GM21526 (cell line): ENCODE results near the gene EYA3.

Experiments used
- ATAC-seq: cut with Tn5 transposase; IDR thresholded peaks from one replicate; pipeline ENCODE4 v1.9.1; 2021; ENCODE audit warnings: moderate library complexity; ENCODE audit not compliant: unreplicated experiment, low FRiP score

Gene EYA3

DNA sequence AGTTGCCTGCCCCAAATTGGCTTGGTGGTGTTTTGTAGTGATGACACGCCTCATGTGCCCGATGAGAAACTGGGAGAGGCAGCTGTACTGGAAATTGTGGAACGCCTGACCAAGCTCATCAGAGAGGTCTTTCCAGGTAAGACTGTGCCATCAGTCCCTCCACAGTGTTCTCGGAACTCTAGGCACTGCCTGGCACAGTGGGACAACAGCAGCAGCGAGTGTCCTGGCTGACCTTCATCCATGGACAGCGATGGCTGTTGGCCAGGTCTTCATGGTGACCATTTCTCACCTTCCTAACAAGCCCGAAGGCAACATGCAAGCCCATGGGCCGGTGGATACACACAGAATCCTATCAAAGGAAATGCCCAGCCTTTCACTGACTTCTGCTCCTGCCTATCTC lies 139.4 kb downstream of the EYA3 start:
- no peak for ATAC-seq

DNA sequence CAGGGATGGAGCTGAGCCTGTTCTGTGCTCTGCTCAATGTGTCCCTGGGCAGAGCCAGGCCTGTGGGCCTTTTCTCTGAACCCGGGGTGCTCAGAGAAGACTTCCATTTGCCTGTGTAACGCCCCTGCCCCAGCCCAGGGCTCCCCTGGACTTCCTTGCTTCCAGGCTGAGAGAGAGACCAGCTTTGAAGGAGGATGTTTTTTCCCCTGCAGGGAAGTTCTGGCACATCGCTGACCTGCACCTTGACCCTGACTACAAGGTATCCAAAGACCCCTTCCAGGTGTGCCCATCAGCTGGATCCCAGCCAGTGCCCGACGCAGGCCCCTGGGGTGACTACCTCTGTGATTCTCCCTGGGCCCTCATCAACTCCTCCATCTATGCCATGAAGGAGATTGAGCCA lies 143.4 kb downstream of the EYA3 start:
- no peak for ATAC-seq

DNA sequence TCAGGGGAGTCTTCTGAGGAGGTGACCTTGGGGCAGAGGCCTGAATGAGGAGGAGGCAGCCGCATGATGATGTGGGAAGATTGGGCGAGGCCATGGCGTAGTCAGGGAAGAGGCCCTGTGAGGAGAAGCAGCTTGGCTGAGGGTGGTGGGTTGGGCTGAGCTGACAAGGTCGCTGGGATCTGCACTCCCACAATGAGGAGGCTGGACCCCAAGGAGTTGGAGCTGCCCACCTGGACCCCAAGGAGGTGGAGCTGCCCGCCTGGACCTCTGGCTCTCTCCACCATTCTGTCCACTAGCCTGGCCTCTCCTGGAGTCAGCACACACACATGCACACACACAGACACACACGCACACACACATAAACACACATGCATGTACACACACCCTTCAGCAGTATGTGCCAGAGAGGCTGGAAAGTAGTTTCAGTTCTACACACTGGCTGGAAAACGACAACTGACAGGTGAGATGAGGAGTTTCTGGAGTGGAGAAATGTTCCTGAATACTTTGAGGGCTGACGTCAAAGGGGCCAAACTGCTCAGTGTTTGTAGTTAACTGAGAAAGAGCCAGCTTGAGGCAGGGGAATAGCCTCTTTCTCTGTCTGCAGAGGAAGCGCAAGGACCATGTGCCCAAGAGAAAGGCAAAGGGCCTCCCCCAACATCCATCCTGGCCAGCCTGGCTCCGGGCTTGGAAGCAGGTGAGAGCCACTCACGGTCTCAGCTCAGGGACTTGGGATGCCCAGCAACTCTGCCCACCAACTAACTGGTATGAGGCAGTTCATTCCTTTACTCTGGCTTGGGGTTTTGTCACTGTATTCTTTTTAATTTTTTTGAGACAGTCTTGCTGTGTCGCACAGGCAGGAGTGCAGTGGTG lies 146.5 kb downstream of the EYA3 start:
- ATAC-seq: no peak

DNA sequence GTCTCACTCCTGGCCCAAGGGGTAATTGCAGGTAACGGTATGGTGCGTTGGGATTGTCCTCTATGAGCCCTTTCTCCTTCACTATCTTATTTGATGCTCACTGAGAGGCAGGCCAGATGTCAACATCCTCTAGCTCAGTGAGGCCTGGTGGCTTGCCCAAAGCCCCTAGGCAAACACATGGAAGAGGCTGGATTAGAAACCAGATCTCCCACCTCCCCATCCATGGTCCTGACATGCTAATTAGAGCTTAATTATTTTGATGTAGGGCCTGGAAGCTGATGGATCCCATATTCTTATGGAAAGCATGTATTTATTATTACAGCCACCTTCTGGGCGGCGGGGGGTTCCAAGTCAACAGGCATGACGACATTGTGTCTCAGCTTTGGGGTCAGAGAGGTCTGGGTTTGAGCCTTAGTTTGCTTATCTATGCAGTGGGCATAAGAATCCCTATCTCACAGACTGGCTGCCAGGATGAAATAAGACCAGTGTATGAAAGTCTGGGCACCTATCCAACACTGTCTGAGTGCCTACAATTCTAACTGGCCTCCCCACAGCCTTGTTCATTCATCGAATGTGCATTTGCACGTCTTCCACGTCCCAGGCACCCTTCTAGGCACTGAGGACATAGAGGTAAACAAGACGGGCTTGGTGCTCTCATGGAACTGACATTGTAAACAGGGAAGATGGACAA lies 147.4 kb downstream of the EYA3 start:
- ATAC-seq: no peak

DNA sequence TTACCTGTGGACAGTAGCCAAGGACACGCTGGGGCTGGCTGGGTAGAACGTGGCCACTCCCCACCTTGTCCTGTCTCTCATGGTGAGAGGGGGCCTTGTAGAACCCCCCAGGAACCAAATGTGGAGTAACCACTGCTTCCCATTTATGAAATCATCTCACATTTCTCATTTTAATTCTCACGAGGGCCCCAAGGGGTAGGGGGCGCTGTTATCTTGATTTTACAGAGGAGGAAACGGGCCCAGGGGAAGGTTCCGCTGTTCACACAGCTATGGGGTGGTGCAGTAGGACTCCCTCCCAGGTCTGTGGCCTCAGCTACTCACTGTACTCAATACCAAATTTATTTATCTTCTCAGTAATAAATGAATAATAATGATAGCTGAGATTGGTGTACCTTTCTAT lies 148.1 kb downstream of the EYA3 start:
- no peak for ATAC-seq

DNA sequence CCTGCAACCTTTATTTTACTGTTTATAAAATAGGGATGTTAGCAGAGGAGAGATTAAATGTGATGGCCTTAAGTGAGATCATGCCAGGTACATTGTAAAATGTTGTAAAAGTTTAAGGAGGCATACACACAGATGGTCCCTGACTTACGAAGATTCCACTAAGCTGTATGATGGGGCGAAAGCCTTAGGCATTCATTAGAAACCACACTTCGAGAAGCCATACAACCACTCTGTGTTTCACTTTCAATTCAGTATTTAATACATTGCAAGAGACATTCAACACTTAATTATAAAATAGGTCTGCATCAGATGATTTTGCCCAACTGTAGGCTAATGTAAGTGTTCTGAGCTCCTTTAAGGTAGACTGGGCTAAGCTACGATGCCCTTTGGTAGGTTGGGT lies 149.9 kb downstream of the EYA3 start:
- no peak for ATAC-seq

DNA sequence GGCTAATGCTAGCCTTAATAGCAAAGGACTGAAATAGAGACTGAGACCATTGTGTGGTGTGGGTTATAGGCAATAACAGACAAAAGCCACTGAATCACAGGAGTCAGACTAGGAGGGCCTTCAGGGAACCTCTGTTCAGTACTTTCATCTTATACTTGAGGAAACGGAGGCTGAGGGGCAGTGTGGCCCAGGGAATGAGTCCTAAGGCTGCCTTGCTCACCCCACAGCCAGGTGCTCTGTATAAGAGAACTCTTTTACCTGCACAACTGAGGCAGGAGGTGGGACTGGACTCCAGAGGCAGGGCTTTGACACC lies 150.9 kb downstream of the EYA3 start:
- ATAC-seq: no peak

DNA sequence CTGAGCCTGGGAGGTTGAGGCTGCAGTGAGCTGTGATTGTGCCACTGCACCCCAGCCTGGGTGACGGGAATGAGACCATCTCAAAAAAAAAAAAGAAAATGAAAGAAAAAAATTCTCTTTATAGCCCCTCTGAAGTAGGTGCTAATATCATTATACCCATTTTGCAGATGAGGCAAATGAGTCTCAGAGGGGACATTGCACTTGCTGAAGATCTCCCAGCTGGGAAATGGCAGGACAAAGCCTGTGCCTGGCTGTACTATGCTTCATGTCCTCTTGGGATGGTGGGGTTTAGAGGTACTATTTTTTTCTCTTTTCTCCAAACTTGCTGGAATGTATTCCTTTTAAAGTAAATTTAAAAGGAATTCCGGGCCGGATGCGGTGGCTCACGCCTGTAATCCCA lies 152.0 kb downstream of the EYA3 start:
- ATAC-seq: no peak

DNA sequence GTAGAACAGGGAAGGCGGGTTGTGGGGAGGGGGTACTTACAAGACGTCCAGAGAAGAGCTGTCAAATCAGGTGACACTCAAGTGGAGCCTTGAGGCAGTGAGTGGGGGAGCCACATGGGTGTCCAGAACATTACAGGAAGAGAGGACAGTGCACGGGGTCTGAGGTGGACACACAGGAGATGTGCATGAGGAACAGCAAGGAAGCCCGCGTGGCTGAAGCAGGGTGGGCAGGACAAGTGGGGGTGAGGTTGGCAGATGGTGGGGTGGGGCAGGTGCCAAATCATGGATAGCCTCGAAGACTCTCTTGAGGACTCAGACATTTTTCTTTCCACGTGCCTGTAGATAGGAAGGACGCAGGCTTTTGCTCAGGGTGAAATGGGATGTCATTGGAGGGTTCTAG lies 152.7 kb downstream of the EYA3 start:
- no peak for ATAC-seq

DNA sequence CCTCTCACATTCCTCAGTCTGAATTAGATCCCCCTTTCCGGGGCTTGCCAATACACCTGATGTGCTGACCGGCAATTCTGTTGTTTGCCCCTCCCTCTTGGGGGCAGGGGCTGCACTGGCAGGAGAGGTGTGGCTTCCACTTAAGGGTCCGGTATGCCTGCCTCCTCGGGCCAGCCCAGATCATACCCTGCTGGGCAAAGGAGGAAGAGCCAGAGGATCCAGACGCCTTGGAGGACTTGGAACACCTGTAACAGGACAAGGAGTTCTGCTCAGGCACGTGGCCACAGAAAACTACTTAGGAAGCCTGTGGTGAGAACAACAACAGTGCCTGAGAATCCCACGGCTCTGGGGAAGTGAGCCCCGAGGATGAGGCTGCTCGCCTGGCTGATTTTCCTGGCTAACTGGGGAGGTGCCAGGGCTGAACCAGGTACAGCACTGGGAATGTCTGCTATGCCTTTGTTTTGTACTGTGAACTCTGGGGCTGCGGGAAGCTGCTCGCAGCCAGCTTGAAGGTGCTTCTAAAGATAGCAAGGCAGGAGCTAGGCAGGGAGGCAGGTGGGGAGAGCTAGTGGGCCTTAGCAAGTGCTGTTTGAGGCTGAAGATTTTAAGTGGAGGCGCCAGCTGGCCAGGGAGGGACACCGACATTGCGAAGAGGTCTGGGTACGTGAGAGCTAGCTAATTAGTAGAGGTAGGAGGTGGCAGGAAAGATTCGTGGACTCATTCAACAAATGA lies 153.4 kb downstream of the EYA3 start, which contains the start of gene SMPDL3B:
TSS of gene SMPDL3B (plus strand) at position 183 of the 732 bp plus-strand sequence. CDS start at position 367, 184 bp downstream.
- no peak for ATAC-seq

DNA sequence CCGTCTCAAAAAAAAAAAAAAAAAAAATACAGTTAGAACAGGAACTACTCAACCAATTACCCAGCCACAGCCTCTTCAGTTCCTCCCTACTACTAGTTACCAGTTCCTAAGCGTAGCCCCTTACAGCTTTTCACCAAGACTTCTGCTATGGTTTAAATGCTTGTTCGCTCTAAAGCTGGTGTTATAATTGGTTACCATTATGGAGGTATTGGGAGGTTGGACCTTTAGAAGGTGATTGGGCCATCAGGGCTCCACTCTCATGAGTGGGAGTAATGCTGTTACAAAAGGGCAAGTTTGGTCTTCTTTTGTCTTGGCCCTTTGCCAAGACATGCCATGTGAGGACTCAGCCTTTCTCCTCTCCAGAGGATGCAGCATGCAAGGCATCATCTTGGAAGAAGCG lies 156.7 kb downstream of the EYA3 start:
- ATAC-seq: no peak

DNA sequence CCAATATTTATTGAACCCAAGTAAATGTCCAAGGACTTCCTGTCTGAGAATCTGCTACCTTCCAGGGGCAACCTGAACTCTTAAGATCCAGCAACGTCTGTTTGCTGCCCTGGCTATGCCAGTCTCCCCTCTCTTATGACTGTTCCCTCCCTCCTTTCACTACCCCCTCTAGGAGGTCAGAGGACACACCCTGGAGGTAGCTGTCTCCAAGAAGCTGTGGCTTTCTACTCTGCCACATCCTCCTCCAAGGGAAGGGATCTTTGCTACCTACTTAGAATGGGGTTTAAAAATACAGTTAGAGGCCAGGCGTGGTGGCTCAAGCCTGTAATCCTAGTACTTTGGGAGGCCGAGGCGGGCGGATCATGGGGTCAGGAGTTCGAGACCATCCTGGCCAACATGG lies 157.2 kb downstream of the EYA3 start:
- no peak for ATAC-seq

DNA sequence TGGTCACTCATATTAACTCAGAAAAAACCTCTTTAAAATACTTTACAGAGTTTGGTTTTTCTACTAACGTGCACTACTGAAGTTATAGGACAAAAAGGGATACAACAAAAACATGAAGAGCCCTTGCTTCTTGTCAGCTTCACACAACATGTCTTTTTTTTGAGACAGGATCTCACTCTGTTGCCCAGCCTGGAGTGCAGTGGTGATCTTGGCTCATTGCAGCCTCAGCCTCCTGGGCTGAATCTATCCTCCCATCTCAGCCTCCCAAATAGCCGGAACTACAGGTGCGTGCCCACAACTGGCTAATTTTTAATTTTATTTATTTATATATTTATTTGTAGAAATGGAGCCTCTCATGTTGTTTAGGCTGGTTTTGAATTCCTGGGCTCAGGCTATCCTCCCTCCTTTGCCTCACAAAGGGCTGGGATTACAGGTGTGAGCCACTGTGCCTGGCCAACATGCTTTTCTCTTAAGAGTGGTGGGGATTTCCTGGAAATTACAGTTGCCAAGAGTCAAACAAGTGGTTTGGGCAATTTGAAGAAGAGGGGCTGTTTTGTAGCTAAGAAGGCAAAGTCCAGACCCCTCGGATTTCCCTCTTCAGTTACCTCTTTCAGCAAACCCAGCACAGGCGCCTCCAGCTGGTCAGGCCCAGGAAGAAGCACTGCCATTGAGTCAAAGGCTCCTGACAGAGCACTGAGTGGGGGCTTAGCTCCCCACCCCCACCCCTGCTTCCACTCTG lies 160.0 kb downstream of the EYA3 start:
- no peak for ATAC-seq

DNA sequence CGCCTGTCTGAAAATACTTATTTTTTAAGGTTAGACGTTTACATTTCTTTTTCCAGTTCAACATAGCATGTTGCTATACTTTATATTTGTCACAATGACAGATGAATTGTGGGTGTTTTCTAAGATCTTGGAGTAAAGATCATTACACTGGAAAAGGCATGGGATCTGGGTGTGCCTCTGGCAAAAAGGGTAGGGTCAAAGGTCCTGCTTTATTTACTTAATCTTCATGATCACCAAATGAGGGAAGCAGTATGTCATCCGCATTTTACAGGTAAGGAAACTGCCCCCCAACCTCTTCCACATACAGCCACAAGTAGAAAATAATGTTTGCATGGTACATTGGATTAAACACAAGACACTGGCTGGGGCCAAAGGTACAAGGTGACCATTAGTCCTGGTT lies 166.1 kb downstream of the EYA3 start:
- no peak for ATAC-seq
